ENCODE results near the gene BOC. TPM values are rescaled to one million over a fixed set of nuclear protein-coding genes. Genes with fewer than 3 reads are reported as not detected.

The BOC gene
- total and polyA plus RNA-seq, 2 of the 8 experiments (the other 6 are each of a cell fraction or from before 2014, with no cell fraction given): 6.9 to 9.3 TPM

GRCh38 chr3:113268311-113268710 lies 57.0 kb downstream of the BOC start:
- Histone ChIP-seq H3K4me1 (replicated peaks in 1 of 4; ENCODE audit: control insufficient read depth in 3 of 4, insufficient read depth in 4 of 4, low read length in 3 of 4) (peaks cover 7 to 24% (median 21%) of the 10 kb centered on the region in 4 experiments), H3K9me3 (ENCODE audit: insufficient read depth in 2 of 2, low read depth in 1 of 2, low read length in 1 of 2) (no peaks in the 10 kb centered on the region), H4K20me1 (replicated peaks in 1 of 2; ENCODE audit: control insufficient read depth in 1 of 2, insufficient read depth in 2 of 2, low read length in 2 of 2) (no peaks in the 10 kb centered on the region), H3K79me2 (ENCODE audit: control insufficient read depth in 1 of 2, insufficient read depth in 2 of 2, low read length in 2 of 2) (no peaks in the 10 kb centered on the region), H3K9ac (replicated peaks in 1 of 4; ENCODE audit: extremely low read depth in 1 of 4, low read depth in 3 of 4, low read length in 3 of 4) (no peak overlapping the region), H2AFZ (ENCODE audit: low read length) (no peak overlapping the region), H3K79me1 (ENCODE audit: low read depth, low read length) (no peaks in the 10 kb centered on the region), H2BK120ac (replicated peaks; ENCODE audit: low read depth, low read length) (no peak overlapping the region), H2BK15ac (ENCODE audit: low read length) (0 out of 2 replicates have a peak overlapping the region, but pooled peaks have one; percentile 34), H3K27ac (ENCODE audit: low read depth, low read length) (no peak overlapping the region), H3K23me2 (ENCODE audit: low read depth, low read length) (no peaks in the 10 kb centered on the region), H4K8ac (ENCODE audit: extremely low read depth, insufficient read depth, low read length) (no peak overlapping the region), H3K18ac (ENCODE audit: extremely low read depth, low read length) (no peak overlapping the region), H2BK5ac (ENCODE audit: low read depth, low read length) (peak overlapping the region; percentile 28; the same call in 1 of the 2 replicates), H3K4me3 (ENCODE audit: extremely low read depth in 1 of 4, insufficient read depth in 2 of 4, low read depth in 3 of 4, low read length in 4 of 4) (no peak overlapping the region), H2BK12ac (ENCODE audit: low read depth, low read length) (no peak overlapping the region), H2AK5ac (ENCODE audit: low read depth, low read length) (no peak overlapping the region), H3K56ac (replicated peaks; ENCODE audit: insufficient read length, low read depth, low read length) (no peak overlapping the region), H3K27me3 (replicated peaks in 1 of 4; ENCODE audit: control insufficient read depth in 3 of 4, extremely low read depth in 1 of 4, insufficient read depth in 3 of 4, low read length in 3 of 4) (0 out of 7 replicates have a peak, but pooled peaks cover 0 to 1% (median 0%) of the 10 kb centered on the region in 4 experiments), H3K4me2 (ENCODE audit: insufficient read depth in 1 of 2, low read depth in 2 of 2, low read length in 2 of 2) (no peak overlapping the region), H3K36me3 (ENCODE audit: control insufficient read depth in 2 of 4, insufficient read depth in 4 of 4, low read length in 3 of 4) (no peaks in the 10 kb centered on the region; a peak in 2 of 8 replicates), H3K14ac (ENCODE audit: insufficient read length) (no peak overlapping the region), H3K4ac (replicated peaks; ENCODE audit: insufficient read length, low read depth, low read length) (no peak overlapping the region), H2BK20ac (ENCODE audit: low read length) (no peak overlapping the region), H4K5ac (ENCODE audit: insufficient read length, low read depth, low read length) (no peak overlapping the region), H4K91ac (replicated peaks; ENCODE audit: insufficient read length, low read length) (no peak overlapping the region), H3K23ac (ENCODE audit: insufficient read length) (no peak overlapping the region)
- WGBS, 2 experiments (ENCODE audit: extremely low coverage in 1 of 2, insufficient coverage in 1 of 2, insufficient read length in 1 of 2, insufficient replicate concordance in 2 of 2, low coverage in 1 of 2, low lambda C conversion rate in 2 of 2, missing lambda C conversion rate in 1 of 2): 88% methylated on average over 5 of the region's 5 CpGs; no CpG with 5 or more reads in 1 of the 2 experiments
- FAIRE-seq (no peak), DNase-seq (ENCODE audit: low read depth in 1 of 2, low spot score in 2 of 2) (no peak)
- ChIA-PET POLR2A (ENCODE audit: partially characterized antibody) (no interaction called here), CTCF (ENCODE audit: partially characterized antibody) (interaction anchor here (0.8 to 5.3 kb wide), 9 partner anchors 10 to 133 kb away, joined by 3 to 37 read pairs (median 6); partner anchors contain the start of gene BOC)
- TF ChIP-seq RAD21 (IDR thresholded peaks at IDR 0.05 in 1 of 2, conservative IDR thresholded peaks at IDR 0.05 in 1 of 2; ENCODE audit: low read depth in 2 of 2, low read length in 2 of 2) (no peak), TBP (IDR thresholded peaks at IDR 0.05; ENCODE audit: low read depth, low read length) (no peak), E2F6 (IDR thresholded peaks at IDR 0.05) (no peak), KDM4A (IDR thresholded peaks at IDR 0.05; ENCODE audit: low read depth, low read length, severe bottlenecking) (no peak), SUZ12 (IDR thresholded peaks at IDR 0.05; ENCODE audit: low read length) (no peak), MAFK (IDR thresholded peaks at IDR 0.05; ENCODE audit: low read depth, low read length) (no peak), ATF3 (IDR thresholded peaks at IDR 0.05; ENCODE audit: insufficient read depth, low read depth, low read length) (no peak), RBBP5 (IDR thresholded peaks at IDR 0.05; ENCODE audit: borderline replicate concordance, low read depth, low read length) (no peak), BRCA1 (IDR thresholded peaks at IDR 0.05; ENCODE audit: low read depth, low read length) (no peak), YY1 (IDR thresholded peaks at IDR 0.05; ENCODE audit: low read depth, low read length) (no peak), PHF8 (conservative IDR thresholded peaks at IDR 0.05; ENCODE audit: low read depth, low read length) (no peak), BACH1 (IDR thresholded peaks at IDR 0.05; ENCODE audit: low read length) (no peak)
